HG03108 (cell line): ENCODE data around the gene DQX1.
"Not testable (repeated sequence)": the region's sequence is repeated elsewhere in the genome, so short reads cannot be mapped to it uniquely, and the experiment has no call there.

Source experiments
- ATAC-seq: cut with Tn5 transposase; IDR thresholded peaks from one replicate; pipeline ENCODE4 v1.9.1; 2021; ENCODE audit warnings: moderate library complexity; ENCODE audit not compliant: unreplicated experiment

The DQX1 gene

DNA sequence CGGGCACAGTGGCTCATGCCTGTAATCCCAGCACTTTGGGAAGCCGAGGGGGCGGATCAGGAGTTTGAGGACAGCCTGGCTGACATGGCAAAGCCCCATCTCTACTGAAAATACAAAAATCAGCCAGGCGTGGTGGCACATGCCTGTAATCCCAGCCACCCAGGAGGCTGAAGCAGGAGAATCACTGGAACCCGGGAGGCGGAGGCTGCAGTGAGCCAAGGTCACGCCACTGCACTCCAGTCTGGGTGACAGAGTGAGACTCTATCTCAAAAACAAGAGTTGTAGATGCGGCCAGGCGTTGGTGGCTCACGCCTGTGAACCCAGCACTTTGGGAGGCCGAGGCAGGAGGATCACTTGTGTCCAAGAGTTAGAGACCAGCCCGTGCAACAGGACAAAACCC is 55.3 kb downstream of the DQX1 start:
- not testable (repeated sequence) for ATAC-seq
